Measurements from ENCODE around the gene CENPN.

CENPN gene

DNA sequence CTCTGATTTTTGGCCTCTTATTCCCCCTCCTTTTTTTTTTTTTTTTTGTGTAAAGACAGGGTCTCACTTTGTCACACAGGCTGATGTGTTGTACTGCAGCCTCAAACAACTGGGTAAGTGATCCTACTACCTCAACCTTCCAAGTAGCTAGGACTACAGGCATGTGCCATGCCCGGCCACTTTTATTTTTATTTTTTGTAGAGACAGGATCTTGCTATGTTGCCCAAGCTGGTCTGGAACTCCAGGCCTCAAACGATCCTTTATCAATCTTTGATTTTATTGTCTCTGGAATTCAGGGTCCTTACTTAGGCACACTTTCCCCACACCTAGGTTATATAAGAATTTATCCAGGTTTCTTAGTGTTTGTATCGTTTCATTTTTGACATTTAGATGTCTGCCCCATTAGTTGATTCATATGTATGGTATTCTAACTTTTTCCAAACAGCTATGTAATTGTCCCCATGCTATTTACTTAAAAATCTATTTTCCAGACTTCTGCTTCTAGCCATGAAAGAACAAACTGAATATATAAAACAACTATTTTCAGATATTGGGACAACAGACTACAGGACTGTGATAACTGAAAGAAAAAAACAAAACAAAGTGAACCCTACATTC lies 14.2 kb upstream of the CENPN start:
- no peak for DNase-seq

- no peak for DNase-seq
Measured at GRCh38 chr16:80993307-80993706, 13.7 kb upstream of the CENPN start.

DNA sequence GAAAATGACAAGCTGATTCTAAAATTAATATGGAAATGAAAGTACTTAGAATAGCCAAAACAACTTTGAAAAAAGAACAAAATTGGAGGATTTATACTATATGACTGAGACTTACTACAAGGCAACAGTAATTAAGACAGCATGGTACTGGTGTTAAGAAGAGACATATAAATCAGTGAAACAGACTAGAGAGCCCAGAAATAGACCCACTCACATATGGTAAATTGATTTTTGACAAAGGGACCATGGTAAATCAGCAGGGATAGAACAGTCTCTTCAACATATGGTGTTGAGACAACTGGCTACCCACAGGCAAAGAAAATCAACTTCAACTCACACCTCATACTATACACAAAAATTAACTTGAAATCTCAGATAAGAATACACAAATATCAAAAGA lies 13.2 kb upstream of the CENPN start:
- DNase-seq: no peak

DNA sequence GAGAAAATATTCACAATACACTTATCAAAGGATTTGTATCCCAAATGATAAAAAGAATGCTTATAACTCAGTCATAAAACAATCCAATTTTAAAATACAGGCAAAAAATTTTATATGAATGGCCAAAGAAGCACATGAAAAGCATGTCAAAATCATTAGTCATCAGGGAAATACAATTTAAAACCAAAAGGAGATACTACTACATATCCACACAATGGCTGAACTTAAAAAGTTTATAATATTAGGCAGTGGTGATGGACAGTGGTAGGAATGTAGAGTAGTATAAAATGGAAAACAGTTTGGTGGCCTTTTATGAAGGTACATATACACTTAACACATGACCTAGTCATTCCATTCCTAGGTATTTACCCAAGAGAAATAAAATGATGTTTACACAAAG lies 12.6 kb upstream of the CENPN start:
- no peak for DNase-seq

GRCh38 chr16:80996688-80997138 lies 10.3 kb upstream of the CENPN start:
- no peak for DNase-seq

GRCh38 chr16:80997139-80997798 lies 9.7 kb upstream of the CENPN start:
- no peak for DNase-seq

GRCh38 chr16:80997964-80998620 lies 8.9 kb upstream of the CENPN start:
- DNase-seq: no peak

DNA sequence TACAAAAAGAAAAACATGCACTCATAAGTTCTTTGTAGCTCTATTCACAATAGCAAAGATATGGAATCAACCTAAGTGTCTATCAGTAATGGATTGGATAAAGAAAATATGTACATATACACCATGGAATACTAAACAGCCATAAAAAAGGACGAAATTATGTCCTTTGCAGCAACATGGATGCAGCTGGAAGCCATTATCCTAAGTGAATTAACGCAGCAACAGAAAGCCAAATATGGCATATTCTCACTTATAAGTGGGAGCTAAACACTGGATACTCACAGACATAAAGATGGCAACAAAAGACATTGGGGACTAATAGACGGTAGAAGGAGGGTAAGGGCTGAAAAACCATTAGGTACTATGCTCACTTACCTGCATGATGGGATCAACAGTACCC lies 6.1 kb upstream of the CENPN start:
- DNase-seq: no peak

DNA sequence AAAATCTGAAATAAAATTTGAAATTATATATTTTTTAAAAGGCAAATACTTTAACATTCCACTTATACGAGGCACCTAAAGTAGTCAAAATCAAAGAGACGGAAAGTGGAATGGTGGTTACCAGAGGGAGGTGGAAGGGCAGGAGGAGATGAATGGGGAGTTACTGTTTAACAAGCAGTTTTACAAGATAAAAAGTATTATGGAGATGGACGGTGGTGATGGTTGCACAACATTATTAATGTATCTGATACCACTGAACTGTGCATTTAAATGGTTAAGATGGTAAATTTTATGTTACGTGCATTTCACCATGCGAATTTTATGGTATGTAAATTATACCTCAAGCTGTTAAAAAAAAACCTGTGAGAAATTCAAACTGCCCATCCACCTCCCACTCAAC lies 5.7 kb upstream of the CENPN start:
- no peak for DNase-seq

DNA sequence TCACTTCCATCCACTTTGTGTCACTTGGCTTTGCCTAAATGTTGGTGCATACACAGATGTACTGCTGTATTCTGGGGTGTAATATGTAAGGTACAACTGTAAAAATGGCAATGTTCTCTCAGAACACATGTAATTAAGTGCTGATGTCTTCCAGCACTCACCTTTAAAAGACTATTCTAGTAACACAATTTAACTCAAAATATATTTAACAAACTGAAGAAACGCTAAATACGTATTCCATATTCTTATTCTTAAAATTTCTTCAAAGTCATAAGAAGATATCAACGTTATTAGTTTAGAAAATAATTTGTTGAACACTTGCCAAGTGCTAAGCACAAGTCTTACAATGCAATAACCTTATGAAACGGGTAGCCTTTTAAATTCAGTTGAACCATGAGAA lies 4.0 kb upstream of the CENPN start:
- DNase-seq: no peak

- no peak for DNase-seq
Measured at GRCh38 chr16:81003610-81004460, 3.2 kb upstream of the CENPN start.

GRCh38 chr16:81004646-81005353 lies 2.2 kb upstream of the CENPN start:
- DNase-seq: peak in 1 of 2 donors; percentile 49

DNA sequence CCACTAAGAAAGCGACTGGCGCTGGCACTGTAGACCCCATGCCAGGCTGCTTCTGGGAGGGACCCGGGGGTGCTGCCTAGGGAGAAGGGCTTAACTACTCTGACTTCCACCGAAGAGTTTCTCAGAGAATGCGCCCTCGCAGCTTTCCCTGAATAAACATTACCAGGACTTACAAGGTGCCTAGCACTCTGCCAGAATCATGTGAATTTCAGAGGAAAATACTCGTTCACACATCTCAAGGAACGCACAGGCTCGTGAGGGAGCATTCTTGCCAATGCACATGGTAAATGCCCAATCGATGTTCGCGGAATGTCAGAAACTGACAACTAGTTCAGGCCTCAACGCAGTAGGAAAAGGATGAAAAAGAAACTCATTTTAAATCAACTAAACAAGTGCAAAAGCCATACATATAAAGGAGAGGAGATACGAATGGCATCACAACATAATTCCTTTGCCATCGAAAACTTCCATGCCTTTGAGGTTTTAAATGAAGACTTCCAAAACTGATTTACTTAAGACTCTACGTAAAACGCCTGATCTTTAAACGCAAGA lies 1.3 kb upstream of the CENPN start:
- no peak for DNase-seq

- peak in 1 of 2 donors; percentile 84 for DNase-seq
Measured at GRCh38 chr16:81006211-81006812, 702 bp upstream of the CENPN start.

DNA sequence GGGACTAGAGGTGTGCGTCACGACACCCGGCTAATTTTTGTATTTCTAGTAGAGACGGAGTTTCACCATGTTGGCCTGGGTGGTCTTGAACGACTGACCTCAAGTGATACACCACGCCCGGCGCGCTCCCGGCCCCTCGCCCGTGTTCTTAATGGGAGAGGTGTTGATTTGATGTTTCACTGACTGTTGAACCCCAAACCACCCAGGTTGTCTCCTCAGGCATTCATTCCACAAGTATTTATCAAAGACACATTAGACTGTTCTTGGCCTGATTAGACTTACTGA lies 1.4 kb downstream of the CENPN start:
- DNase-seq: no peak

DNA sequence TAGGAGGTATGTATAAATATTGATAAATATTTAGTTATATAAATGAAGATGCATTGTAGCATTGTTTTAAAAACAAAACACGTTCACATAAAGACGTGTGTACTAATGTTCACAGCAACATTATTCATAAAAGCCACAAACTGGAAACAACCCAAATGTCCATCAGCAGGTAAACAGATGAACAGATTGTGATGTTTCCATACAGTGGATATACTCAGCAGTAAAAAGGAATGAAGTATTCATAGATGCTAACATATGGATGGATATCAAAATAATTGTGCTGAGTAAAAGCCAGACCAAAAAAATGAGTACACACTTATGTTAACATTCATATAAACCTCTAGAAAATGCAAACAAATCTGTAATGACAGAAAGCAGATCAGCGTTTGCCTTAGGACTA lies 6.0 kb downstream of the CENPN start:
- no peak for DNase-seq

DNA sequence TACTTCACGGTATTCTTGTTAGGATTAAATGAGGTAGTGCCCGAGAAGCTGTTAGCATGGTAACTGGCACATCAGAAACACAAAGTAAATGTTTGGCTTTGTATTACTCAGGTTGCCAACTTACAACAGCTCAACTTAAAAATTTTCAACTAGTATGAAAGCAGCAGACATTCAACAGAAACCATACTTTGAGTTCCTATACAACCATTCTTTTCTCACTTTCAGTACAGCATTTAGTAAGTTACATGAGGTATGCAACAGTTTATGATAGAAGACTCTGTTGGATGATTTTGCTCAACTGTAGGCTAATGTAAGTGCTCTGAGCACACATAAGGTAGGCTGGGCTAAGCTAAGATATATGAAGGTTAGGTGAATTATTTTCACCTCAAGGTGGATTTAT lies 7.7 kb downstream of the CENPN start:
- DNase-seq: no peak

DNA sequence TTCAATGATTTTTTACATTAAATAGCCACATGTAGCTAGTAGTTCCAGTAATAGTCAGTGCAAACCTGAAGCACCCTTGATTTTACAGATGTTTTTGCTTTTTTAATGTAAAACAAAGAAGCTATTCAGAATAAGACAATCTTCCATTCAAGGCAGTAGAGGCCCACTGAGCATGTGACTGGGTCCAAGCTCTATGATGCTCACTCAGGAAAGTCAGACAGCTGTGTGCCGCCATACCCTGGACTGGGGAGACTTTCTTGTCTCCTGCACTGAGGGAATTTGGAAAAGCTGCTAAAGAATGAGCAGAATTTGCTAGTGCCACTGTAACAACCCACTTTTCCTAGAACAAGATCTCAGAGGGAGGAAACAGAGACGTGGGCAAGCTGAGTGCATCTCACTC lies 11.5 kb downstream of the CENPN start:
- DNase-seq: no peak

- DNase-seq: no peak
Measured at GRCh38 chr16:81026429-81026828, 19.4 kb downstream of the CENPN start.

DNA sequence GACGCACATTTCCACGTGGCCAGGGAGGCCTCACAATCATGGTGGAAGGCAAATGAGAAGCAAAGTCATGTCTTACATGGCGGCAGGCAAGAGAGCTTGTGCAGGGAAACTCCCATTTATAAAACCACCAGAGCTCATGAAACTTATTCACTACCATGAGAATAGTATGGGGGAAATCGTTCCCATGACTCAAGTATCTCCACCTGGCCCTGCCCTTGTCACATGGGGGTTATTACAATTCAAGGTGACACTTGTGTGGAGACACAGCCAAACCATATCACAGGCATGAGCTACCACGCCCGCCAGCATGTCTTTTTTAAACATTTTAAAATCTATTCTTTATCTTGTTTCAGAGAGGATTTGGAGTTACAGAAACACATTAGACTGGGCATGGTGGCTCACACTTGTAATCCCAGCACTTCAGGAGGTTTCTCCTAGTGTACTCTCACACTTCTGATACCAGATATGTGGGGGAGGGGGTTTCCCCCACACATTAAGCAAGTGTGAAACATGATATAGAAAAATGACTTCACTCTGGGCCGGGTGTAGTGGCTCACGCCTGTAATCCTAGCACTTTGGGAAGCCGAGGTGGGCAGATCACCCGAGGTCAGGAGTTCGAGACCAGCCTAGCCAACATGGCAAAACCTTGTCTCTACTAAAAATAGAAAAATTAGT lies 23.1 kb downstream of the CENPN start:
- DNase-seq: no peak

DNA sequence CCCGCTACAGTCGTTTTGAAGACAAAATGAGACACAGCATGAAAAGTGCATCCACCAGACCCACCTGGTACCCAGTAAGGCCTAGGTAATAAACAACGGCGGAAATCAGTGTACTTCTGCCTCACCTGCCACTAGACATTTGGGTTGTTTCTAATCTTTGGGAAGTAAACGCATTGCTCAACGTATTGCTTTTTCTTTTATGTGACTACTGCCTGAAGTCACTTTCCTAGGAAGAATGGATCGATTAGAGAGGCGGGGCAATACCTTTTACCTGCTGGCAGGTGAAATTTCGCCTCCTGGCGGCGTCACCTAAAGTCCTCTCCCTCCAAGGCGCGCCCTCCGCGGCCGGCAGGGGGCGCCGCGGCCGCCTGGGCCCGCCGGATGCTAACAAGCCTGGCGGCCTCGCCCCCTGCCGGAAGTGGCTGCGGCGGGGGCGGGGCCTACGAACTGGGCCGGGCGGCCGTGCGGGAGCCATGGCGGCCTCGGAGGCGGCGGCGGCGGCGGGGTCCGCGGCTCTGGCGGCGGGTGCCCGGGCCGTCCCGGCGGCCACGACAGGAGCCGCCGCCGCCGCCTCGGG lies 28.5 kb downstream of the CENPN start, which contains the start of gene ATMIN:
Gene ATMIN (plus strand): TSS at position 445 of the 577 bp plus-strand sequence. CDS start 29 bp downstream, at position 474.
- DNase-seq: peak; percentile 11 to 55

All from bone marrow (tissue), 2 donors.